Suppressor macrophage treated with lipopolysaccharide for 1 hour (primary cell): Measurements from ENCODE around the gene PROC.

Experiments used
- DNase-seq, 3 donors: peaks; one replicate each; pipeline ENCODE4 v3.0.0-alpha.2; 2020 to 2022

The PROC gene

GRCh38 chr2:127414638-127415592 lies 3.3 kb upstream of the PROC start:
- DNase-seq = no peak

DNA sequence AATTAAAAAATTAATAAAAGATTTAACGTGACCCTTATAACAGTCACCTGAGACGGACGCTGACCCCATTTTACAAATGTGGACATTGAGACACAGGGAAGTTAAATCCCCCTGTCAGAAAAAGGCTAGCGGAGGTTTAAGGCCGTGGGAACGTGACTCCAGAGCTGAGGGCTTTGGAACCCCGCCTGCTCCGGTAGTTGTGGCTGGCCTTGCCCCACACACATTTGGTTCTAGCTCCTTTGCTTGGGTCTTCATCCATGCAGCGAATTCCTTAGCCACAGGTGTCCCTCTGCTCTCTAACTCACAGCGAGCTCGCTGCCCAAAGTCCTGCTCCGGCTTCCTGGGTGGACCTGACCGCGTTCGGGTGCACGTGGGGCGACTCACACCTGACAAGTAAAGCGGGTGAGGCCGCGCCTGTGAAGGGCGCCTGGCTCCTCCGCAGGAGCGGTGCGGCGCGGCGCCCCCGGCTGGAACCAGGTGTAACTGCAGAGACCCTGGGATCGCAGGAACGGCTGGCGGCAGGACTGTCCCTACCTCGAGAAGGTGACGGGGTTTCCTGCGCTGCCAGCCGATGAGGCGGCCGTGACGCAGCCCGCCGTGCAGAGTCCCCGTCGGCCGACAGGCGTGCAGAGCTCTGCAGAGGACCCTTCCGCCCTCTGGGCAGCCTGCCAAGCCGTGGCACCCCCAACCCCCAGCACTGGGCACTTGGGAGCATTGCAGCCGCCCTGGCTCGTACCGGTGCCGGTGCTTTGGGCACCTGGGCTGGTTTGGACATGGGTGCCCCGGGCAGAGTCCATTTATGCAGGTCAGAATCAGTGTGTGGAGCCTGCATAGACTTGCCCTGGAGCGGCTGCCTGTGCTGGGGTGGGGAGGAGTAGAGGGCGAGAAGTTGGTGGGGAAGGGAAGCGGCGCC lies 2.4 kb upstream of the PROC start:
- DNase-seq = peak; percentile 66 to 82 (median 67)

- DNase-seq = peak in 1 of 3 donors; percentile 31
These were observed 1.7 kb upstream of the PROC start for GRCh38 chr2:127416506-127417001.

DNA sequence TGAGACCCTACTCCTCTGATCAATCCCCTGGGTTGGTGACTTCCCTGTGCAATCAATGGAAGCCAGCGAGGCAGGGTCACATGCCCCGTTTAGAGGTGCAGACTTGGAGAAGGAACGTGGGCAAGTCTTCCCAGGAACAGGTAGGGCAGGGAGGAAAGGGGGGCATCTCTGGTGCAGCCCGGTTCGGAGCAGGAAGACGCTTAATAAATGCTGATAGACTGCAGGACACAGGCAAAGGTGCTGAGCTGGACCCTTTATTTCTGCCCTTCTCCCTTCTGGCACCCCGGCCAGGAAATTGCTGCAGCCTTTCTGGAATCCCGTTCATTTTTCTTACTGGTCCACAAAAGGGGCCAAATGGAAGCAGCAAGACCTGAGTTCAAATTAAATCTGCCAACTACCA lies 821 bp upstream of the PROC start:
- no peak for DNase-seq

- no peak for DNase-seq
These were observed 844 bp downstream of the PROC start for GRCh38 chr2:127419112-127419430.

- DNase-seq = no peak
These were observed 1.3 kb downstream of the PROC start for GRCh38 chr2:127419448-127420038.

GRCh38 chr2:127420039-127420864 lies 2.0 kb downstream of the PROC start:
- DNase-seq = no peak

- peak in 2 of 3 donors; percentile 29 to 39 for DNase-seq
These were observed 3.0 kb downstream of the PROC start for GRCh38 chr2:127421116-127421800.

DNA sequence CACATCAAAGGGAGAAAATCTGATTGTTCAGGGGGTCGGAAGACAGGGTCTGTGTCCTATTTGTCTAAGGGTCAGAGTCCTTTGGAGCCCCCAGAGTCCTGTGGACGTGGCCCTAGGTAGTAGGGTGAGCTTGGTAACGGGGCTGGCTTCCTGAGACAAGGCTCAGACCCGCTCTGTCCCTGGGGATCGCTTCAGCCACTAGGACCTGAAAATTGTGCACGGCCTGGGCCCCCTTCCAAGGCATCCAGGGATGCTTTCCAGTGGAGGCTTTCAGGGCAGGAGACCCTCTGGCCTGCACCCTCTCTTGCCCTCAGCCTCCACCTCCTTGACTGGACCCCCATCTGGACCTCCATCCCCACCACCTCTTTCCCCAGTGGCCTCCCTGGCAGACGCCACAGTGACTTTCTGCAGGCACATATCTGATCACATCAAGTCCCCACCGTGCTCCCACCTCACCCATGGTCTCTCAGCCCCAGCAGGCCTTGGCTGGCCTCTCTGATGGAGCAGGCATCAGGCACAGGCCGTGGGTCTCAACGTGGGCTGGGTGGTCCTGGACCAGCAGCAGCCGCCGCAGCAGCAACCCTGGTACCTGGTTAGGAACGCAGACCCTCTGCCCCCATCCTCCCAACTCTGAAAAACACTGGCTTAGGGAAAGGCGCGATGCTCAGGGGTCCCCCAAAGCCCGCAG lies 3.8 kb downstream of the PROC start:
- DNase-seq = no peak

DNA sequence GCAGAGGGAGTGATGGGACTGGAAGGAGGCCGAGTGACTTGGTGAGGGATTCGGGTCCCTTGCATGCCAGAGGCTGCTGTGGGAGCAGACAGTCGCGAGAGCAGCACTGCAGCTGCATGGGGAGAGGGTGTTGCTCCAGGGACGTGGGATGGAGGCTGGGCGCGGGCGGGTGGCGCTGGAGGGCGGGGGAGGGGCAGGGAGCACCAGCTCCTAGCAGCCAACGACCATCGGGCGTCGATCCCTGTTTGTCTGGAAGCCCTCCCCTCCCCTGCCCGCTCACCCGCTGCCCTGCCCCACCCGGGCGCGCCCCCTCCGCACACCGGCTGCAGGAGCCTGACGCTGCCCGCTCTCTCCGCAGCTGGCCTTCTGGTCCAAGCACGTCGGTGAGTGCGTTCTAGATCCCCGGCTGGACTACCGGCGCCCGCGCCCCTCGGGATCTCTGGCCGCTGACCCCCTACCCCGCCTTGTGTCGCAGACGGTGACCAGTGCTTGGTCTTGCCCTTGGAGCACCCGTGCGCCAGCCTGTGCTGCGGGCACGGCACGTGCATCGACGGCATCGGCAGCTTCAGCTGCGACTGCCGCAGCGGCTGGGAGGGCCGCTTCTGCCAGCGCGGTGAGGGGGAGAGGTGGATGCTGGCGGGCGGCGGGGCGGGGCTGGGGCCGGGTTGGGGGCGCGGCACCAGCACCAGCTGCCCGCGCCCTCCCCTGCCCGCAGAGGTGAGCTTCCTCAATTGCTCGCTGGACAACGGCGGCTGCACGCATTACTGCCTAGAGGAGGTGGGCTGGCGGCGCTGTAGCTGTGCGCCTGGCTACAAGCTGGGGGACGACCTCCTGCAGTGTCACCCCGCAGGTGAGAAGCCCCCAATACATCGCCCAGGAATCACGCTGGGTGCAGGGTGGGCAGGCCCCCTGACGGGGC lies 4.6 kb downstream of the PROC start:
- DNase-seq = peak; percentile 31 to 53 (median 40)

DNA sequence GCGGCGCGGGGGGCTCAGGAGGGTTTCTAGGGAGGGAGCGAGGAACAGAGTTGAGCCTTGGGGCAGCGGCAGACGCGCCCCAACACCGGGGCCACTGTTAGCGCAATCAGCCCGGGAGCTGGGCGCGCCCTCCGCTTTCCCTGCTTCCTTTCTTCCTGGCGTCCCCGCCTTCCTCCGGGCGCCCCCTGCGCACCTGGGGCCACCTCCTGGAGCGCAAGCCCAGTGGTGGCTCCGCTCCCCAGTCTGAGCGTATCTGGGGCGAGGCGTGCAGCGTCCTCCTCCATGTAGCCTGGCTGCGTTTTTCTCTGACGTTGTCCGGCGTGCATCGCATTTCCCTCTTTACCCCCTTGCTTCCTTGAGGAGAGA lies 5.2 kb downstream of the PROC start:
- peak in 1 of 3 donors; percentile 18 for DNase-seq

DNA sequence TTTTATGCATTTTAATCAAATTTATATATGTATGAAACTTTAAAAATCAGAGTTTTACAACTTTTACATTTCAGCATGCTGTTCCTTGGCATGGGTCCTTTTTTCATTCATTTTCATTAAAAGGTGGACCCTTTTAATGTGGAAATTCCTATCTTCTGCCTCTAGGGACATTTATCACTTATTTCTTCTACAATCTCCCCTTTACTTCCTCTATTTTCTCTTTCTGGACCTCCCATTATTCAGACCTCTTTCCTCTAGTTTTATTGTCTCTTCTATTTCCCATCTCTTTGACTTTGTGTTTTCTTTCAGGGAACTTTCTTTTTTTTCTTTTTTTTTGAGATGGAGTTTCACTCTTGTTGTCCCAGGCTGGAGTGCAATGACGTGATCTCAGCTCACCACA lies 5.7 kb downstream of the PROC start:
- peak in 2 of 3 donors; percentile 27 to 31 for DNase-seq

DNA sequence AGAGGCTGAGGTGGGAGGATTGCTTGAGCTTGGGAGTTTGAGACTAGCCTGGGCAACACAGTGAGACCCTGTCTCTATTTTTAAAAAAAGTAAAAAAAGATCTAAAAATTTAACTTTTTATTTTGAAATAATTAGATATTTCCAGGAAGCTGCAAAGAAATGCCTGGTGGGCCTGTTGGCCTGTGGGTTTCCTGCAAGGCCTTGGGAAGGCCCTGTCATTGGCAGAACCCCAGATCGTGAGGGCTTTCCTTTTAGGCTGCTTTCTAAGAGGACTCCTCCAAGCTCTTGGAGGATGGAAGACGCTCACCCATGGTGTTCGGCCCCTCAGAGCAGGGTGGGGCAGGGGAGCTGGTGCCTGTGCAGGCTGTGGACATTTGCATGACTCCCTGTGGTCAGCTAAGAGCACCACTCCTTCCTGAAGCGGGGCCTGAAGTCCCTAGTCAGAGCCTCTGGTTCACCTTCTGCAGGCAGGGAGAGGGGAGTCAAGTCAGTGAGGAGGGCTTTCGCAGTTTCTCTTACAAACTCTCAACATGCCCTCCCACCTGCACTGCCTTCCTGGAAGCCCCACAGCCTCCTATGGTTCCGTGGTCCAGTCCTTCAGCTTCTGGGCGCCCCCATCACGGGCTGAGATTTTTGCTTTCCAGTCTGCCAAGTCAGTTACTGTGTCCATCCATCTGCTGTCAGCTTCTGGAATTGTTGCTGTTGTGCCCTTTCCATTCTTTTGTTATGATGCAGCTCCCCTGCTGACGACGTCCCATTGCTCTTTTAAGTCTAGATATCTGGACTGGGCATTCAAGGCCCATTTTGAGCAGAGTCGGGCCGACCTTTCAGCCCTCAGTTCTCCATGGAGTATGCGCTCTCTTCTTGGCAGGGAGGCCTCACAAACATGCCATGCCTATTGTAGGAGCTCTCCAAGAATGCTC lies 6.6 kb downstream of the PROC start:
- DNase-seq = no peak

GRCh38 chr2:127425540-127426490 lies 7.6 kb downstream of the PROC start:
- no peak for DNase-seq

DNA sequence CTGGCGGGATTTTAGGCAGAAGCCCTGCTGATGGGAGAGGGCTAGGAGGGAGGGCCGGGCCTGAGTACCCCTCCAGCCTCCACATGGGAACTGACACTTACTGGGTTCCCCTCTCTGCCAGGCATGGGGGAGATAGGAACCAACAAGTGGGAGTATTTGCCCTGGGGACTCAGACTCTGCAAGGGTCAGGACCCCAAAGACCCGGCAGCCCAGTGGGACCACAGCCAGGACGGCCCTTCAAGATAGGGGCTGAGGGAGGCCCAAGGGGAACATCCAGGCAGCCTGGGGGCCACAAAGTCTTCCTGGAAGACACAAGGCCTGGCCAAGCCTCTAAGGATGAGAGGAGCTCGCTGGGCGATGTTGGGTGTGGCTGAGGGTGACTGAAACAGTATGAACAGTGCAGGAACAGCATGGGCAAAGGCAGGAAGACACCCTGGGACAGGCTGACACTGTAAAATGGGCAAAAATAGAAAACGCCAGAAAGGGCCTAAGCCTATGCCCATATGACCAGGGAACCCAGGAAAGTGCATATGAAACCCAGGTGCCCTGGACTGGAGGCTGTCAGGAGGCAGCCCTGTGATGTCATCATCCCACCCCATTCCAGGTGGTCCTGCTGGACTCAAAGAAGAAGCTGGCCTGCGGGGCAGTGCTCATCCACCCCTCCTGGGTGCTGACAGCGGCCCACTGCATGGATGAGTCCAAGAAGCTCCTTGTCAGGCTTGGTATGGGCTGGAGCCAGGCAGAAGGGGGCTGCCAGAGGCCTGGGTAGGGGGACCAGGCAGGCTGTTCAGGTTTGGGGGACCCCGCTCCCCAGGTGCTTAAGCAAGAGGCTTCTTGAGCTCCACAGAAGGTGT lies 8.5 kb downstream of the PROC start:
- DNase-seq = no peak

GRCh38 chr2:127427376-127428056 lies 9.3 kb downstream of the PROC start:
- DNase-seq = no peak
